Transverse colon (tissue), 4 donors: Measurements from ENCODE around the gene PRSS56. TPM values are rescaled to one million over a fixed set of nuclear protein-coding genes. Genes with fewer than 3 reads are reported as not detected.

ENCODE experiments used
- DNase-seq: peaks from one replicate; pipeline ENCODE4 v3.0.0-alpha.2; 2019
- H3K27ac ChIP-seq, 4 donors: fragments of 200-600 bp; sonication (generic); 2 replicates each; pipeline ENCODE4 v1.5.1; 2016 to 2018; ENCODE audit warnings: inconsistent platforms in 4 of 4
- H3K27me3 ChIP-seq: fragments of 200-600 bp; sonication (generic); 2 replicates; pipeline ENCODE4 v1.5.1; 2017; ENCODE audit warnings: inconsistent platforms
- H3K36me3 ChIP-seq, 4 donors: fragments of 200-600 bp; sonication (generic); 2 replicates each; pipeline ENCODE4 v1.5.1; 2017 to 2019; ENCODE audit warnings: inconsistent platforms in 4 of 4
- H3K4me1 ChIP-seq, 4 donors: fragments of 200-600 bp; sonication (generic); 2 replicates each; pipeline ENCODE4 v1.5.1; 2017 to 2020; ENCODE audit warnings: inconsistent platforms in 4 of 4
- H3K4me3 ChIP-seq, 4 donors: fragments of 200-600 bp; sonication (generic); 1 replicate in 1 of 4; 2 replicates in 3 of 4; pipeline versions ENCODE4 v1.5.1 to v1.6.1; 2017 to 2019; ENCODE audit warnings: inconsistent platforms in 4 of 4
- H3K9me3 ChIP-seq, 2 donors: fragments of 200-600 bp; sonication (generic); 2 replicates each; pipeline ENCODE4 v1.5.1; 2017 to 2019; ENCODE audit warnings: inconsistent platforms in 2 of 2
- CTCF ChIP-seq, 5 experiments: fragments of 200-600 bp in 3 of 5; fragments of 450-650 bp in 2 of 5; sonication (generic) in 3 of 5; IDR thresholded peaks; 1 replicate in 2 of 5; 2 replicates in 3 of 5; pipeline ENCODE4 v1.5.1; 2016 to 2017; ENCODE audit warnings: antibody characterized with exemption in 5 of 5, inconsistent platforms in 3 of 5, mild to moderate bottlenecking in 2 of 5, moderate library complexity in 1 of 5
- EP300 ChIP-seq: sonication (generic); formaldehyde crosslinking; IDR thresholded peaks from one replicate; pipeline ENCODE4 v1.6.1; 2017; ENCODE audit warnings: antibody characterized with exemption, low read depth
- POLR2A ChIP-seq: fragments of 450-650 bp; IDR thresholded peaks from one replicate; pipeline ENCODE4 v1.6.1; 2016; ENCODE audit warnings: antibody characterized with exemption, mild to moderate bottlenecking, moderate library complexity
- POLR2AphosphoS5 ChIP-seq, 3 donors: sonication (generic); formaldehyde crosslinking; IDR thresholded peaks; one replicate each; pipeline ENCODE4 v1.6.1; 2016; ENCODE audit warnings: antibody characterized with exemption in 3 of 3
- WGBS, 2 donors: methylation state at CpG; one replicate each; pipeline ENCODE4 v1.1.5; 2018; ENCODE audit warnings: low coverage in 1 of 2; 5-methylcytosine and 5-hydroxymethylcytosine counted together
- in situ Hi-C, 4 donors: fragments of 200-750 bp; cut with MboI; loops; one replicate each; pipeline versions ENCODE4 v1.15.0 to v1.15.1; 2017; ENCODE audit warnings: low sequenced_read_pairs in 3 of 4, low pct_ligation_motif_present in 1 of 4, low pct_unique_long_range_greater_than_20kb in 1 of 4
- intact Hi-C: fragments of 100-400 bp; cut with DNase I; formaldehyde crosslinking; loops from one replicate; pipeline ENCODE4 v1.15.1; 2023; ENCODE audit warnings: low total_unique reads
- total RNA-seq, 4 donors: library from RNA; depleted of rRNA; stranded (reverse); fragments of >200 nt; gene quantifications; one replicate each; pipeline ENCODE4 v1.1.0, GENCODE V29; 2016

The PRSS56 gene
- total RNA-seq, 4 donors from 2014 or later, result not detected

- Histone ChIP-seq H3K4me3 (no peak overlapping the region), H3K36me3 (no peaks in the 10 kb centered on the region), H3K9me3 (no peaks in the 10 kb centered on the region), H3K27ac (no peak overlapping the region), H3K27me3 (peaks cover 42% of the 10 kb centered on the region), H3K4me1 (no peaks in the 10 kb centered on the region)
- in situ Hi-C loops (no loop called here), intact Hi-C loops (no loop called here)
- DNase-seq, result no peak
- 90 to 100% methylated on average over 1 to 5 of the region's 5 CpGs for WGBS, 2 donors
- no peak for TF ChIP-seq POLR2A
- TF ChIP-seq EP300, result no peak
Measured at GRCh38 chr2:232535761-232536530, 15.8 kb downstream of the PRSS56 start.

GRCh38 chr2:232537079-232537478, 16.9 kb downstream of the PRSS56 start:
- Histone ChIP-seq H3K27me3 (peaks cover 42% of the 10 kb centered on the region), H3K27ac (no peak overlapping the region), H3K4me1 (no peaks in the 10 kb centered on the region), H3K4me3 (no peak overlapping the region), H3K9me3 (no peaks in the 10 kb centered on the region), H3K36me3 (no peaks in the 10 kb centered on the region)
- intact Hi-C loops, result no loop called here
- TF ChIP-seq POLR2AphosphoS5 (IDR thresholded peaks at IDR 0.05) (no peak), EP300 (no peak), POLR2A (no peak), CTCF (IDR thresholded peaks at IDR 0.05) (peak in 4 of 5 experiments; percentile 17 to 49 (median 26))
- in situ Hi-C loops, result no loop called here
- DNase-seq, result no peak
- WGBS, 2 donors, result 58% methylated on average over 5 of the region's 5 CpGs; no CpG with 5 or more reads in 1 of the 2 donors

DNA sequence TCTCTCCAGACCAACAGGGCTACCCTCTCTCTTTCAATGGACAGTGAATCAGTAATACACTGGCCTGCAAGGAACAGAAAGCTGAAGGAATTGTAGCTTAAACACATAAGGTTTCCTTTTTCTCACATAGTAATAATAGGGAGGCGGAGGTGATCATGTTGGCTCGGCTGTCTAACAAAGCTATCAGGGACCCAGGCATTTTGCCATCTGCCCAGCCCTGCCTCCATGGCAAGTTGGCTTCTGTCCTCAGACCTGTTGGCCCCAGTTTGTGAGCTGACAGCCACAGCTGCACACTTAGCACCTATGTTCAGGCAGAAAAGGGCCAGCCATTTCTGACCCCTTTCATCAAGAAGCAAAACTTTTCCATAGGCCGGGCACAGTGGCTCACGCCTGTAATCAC, 17.3 kb downstream of the PRSS56 start:
- no peaks in the 10 kb centered on the region for H3K9me3 ChIP-seq
- no peak for TF ChIP-seq POLR2AphosphoS5 (IDR thresholded peaks at IDR 0.05)
- no peak for TF ChIP-seq EP300
- TF ChIP-seq CTCF (IDR thresholded peaks at IDR 0.05), result no peak
- no peak for TF ChIP-seq POLR2A
- no peaks in the 10 kb centered on the region for H3K36me3 ChIP-seq
- no peak overlapping the region for H3K4me3 ChIP-seq
- intact Hi-C loops, result no loop called here
- 67 to 71% methylated on average over 1 to 4 of the region's 4 CpGs for WGBS, 2 donors
- in situ Hi-C loops, result no loop called here
- H3K4me1 ChIP-seq, result no peaks in the 10 kb centered on the region
- no peak overlapping the region for H3K27ac ChIP-seq
- DNase-seq, result no peak
- H3K27me3 ChIP-seq, result peaks cover 42% of the 10 kb centered on the region

GRCh38 chr2:232538671-232539070, 18.5 kb downstream of the PRSS56 start:
- in situ Hi-C loops (no loop called here), intact Hi-C loops (no loop called here)
- Histone ChIP-seq H3K4me1 (no peaks in the 10 kb centered on the region), H3K27ac (no peak overlapping the region), H3K27me3 (peaks cover 42% of the 10 kb centered on the region), H3K4me3 (no peak overlapping the region), H3K9me3 (no peaks in the 10 kb centered on the region), H3K36me3 (no peaks in the 10 kb centered on the region)
- DNase-seq, result no peak
- no peak for TF ChIP-seq EP300
- WGBS, 2 donors, result 43 to 44% methylated on average over 1 to 4 of the region's 4 CpGs

- intact Hi-C loops (no loop called here), in situ Hi-C loops (no loop called here)
- H3K9me3 ChIP-seq, result no peaks in the 10 kb centered on the region
- H3K27ac ChIP-seq, result no peak within 1 kb of the TSS
- DNase-seq, result no peak
- H3K36me3 ChIP-seq, result no peaks in the 10 kb centered on the region
- H3K27me3 ChIP-seq, result peaks cover 42% of the 10 kb centered on the region
- 40 to 58% methylated on average over 1 to 23 of the region's 23 CpGs for WGBS, 2 donors
- no peak within 1 kb of the TSS for H3K4me3 ChIP-seq
- H3K4me1 ChIP-seq, result no peaks in the 10 kb centered on the region
- TF ChIP-seq CTCF (IDR thresholded peaks at IDR 0.05) (no peak), EP300 (no peak), POLR2AphosphoS5 (IDR thresholded peaks at IDR 0.05) (no peak), POLR2A (no peak)
Measured at GRCh38 chr2:232539298-232540231, 19.4 kb downstream of the PRSS56 start, which contains the start of gene CHRNG. CHRNG (plus strand) TSS chr2:232539692; CDS start chr2:232539748, 56 bp downstream.
